ENCODE data around the gene EIF5A.

EIF5A gene

DNA sequence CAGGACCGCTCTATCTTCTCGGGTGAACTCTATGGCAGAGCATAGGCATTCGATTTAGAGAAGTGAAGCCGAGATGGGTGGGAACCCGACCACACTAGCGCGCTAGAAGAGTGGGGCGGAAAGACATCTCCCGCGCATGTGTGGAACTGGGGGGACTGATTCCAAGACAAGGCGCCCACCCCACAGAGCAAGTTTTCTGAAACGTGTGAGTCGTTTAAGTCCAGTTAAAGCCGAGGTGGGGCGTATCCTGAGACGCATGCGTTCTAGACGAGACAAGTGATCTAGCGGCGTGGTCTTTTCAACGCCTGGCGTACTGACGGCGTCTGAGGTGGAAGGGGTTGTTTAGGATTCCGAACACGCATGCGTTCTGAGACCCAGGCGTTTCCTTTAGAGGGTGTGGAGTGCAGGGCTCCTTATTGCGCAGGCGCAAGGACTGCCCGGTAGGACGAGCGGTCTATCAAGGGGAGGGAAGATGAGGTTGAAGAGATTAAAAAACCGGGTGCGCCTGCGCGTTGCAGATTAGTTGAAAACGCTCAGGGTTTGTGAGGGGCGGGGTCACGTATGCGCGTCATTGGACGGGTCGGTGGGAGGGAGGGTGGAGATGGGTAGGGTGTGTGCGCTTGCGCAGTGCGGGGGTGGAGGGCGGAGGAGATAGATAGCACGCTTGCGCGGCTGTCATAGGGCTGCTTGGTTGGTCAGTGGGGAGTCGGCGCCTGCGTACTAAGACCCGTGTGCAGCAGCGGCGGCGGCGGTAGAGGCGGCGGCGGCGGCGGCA is at the start of gene EIF5A:
Gene EIF5A (plus strand): TSS at position 718 of the 775 bp plus-strand sequence. CDS start 2,008 bp downstream, outside the sequence.
- DNase-seq, result peak; percentile 95

GRCh38 chr17:7258731-7259554 is 48.5 kb upstream of the EIF5A start:
- DNase-seq, result no peak

GRCh38 chr17:7259555-7259889 is 47.9 kb upstream of the EIF5A start:
- DNase-seq, result no peak

- no peak for DNase-seq
Measured at GRCh38 chr17:7260151-7260550, 47.3 kb upstream of the EIF5A start.

- DNase-seq, result peak; percentile 30
Measured at GRCh38 chr17:7260651-7261378, 46.6 kb upstream of the EIF5A start.

DNA sequence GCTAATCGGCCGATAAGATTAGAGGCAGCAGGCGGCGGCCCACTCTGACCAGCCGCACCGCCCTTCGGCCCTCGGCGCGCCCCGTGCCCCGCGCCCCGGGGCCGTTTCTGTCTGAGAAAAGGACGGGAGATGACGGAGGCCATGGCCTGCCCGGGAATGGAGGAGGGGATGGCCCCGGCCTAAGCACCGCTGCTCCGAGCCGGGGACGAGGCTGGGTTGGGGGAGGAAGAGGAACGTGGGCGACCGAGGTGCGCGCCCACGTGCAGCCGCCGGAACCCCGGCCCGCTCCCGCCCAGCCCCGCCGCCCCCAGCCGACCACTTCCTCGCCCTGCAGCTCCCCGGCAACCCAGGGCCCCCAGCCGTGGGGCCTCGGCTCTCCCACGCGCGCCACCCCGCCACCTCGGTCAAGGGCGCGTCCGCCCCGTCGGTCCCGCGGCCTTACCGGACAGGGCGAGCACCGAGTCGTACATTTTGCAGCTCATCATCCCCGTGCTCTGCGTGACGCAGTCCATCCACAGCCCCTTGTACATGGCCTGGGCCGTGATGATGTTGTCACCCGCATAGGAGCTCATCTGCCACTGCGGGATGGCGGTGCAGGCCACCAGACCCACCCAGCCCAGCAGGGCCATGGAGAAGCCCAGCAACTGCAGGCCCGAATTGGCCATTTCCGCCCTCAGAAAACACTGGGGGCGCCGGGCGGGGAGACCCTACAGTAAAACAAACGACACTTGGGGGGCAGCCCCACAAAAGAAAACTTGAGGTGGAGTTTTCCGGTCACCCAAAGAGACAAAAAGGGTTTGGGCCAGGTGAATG is 45.8 kb upstream of the EIF5A start:
- DNase-seq, result no peak

- peak; percentile 59 for DNase-seq
Measured at GRCh38 chr17:7262192-7262934, 45.1 kb upstream of the EIF5A start, which contains the start of gene CLDN7. CLDN7 (minus strand) TSS chr17:7262478; CDS start chr17:7262043, 435 bp downstream.

- no peak for DNase-seq
Measured at GRCh38 chr17:7262935-7263800, 44.3 kb upstream of the EIF5A start.

GRCh38 chr17:7263801-7264078 is 43.7 kb upstream of the EIF5A start:
- DNase-seq, result no peak

DNA sequence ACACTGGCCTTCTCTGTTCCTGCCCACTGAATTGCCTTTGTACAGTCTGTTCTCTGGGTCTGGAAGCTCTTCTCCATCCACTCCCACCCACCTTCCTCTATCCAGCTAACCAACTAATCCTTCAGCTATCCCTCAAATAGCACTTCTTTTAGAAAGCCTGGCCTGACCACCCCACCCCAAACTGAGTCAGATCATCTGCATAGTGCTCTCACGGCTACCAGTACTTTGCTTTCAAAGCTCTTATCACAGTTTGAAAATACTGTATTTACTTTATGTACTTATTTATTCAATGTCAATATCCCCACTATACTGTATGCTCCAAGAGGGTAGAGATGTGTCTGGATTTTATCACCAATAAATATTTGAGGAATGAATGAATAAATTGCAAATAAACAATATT is 40.6 kb upstream of the EIF5A start:
- DNase-seq, result no peak

DNA sequence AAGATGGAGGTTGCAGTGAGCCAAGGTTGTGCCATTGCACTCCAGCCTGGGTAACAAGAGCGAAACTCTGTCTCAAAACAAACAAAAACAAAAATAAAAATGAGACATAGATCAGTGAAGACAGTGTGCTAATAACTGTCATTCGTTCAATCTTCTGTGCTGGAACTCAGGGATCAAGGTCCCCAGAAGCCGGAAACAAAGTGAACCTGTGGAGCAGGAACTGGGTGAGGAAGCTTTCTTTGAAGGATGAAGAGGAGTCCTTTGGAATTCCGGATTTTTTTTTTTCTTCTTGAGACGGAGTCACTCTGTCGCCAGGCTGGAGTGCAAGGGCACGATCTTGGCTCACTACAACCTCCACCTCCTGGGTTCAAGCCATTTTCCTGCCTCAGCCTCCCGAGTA is 28.0 kb upstream of the EIF5A start:
- DNase-seq, result no peak

DNA sequence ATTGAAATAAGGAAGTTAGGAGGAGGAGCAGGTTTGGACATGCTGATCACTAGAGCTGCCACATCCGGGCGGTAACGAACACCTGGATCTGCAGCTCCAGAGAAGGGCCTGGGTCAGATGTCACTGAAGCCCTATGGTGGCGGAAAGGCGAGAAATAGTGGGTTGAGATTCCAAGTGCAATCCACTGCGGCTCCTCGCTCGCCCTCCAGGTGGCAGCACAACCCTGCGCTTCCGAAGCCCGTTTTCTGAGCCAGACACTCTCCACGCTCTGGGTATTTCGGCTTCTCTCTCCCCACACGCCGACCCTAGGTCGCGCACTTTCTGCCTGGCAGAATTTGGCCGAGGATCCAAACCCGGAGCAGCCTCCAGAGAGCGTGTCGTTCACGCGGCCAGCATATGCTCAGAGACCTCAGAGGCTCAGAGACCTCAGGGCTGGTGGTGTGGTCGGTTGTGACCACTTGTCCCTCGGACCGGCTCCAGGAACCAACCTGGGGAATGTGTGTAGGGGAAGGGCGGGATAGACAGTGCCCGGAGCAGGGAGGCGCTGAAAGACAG is 26.8 kb upstream of the EIF5A start:
- DNase-seq, result peak; percentile 21

GRCh38 chr17:7281074-7281952 is 26.1 kb upstream of the EIF5A start, which contains the start of gene SLC2A4:
SLC2A4 (plus strand) TSS chr17:7281718; CDS start chr17:7281935, 217 bp downstream.
- peak; percentile 17 for DNase-seq

DNA sequence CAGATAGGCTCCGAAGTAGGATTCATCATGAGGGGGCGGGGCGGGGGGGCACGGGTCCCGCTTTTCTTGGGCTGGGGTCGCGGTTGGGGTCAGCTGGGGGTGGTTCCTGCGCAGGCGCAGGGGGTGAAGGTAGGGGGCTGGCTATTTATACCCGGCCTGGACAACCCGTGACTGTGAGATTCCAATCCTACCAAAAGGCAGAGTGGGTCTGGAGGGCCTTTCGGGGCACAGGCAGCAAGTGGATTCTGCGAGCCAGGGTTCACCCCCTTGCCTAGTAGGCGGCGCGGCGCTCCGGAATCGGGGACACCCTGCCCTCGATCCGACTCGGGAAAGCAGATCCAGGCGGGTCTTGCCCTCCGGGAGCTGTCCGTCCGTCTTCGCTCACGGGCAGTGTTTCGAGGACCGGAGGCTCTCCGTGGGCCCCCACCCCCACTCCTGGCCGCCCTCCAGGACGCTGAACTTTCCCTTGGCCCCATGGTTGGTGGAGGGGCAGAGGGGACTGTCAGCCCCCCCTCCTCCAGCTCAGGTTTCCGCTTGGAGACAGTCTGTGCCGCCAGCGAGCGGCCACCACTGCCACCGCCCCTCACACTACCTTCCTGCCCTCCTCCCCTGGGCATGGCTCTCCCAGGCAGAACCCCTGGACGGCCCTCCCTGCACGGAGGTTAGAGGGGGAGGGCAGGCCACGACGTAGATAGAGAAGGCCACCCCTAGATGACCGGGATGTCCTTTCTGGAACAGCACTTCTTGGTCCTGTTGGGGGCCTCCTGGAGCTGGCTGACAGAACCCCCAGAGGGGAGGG is 25.3 kb upstream of the EIF5A start:
- DNase-seq, result no peak

DNA sequence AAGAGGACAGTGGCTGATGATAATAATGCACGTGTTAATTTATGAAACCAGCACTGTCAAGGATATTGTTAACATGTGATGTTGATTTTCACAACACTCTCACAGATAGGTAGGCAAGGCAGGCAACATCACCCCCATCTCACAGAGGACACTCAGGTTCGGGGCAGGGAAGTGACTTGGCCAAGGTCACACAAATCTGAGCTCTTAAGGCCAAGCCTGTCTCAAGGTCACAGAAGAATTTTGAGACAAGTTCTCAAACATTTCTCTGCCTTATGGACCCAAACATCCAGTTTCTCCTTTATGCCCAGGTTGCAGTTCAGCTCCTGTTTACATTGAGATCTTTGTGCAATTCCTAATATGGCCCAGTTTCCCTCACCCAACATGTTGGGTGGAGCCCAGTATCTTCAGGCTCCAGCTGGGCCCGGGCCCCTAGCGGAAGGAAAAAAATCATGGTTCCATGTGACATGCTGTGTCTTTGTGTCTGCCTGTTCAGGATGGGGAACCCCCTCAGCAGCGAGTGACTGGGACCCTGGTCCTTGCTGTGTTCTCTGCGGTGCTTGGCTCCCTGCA is 24.6 kb upstream of the EIF5A start:
- no peak for DNase-seq

DNA sequence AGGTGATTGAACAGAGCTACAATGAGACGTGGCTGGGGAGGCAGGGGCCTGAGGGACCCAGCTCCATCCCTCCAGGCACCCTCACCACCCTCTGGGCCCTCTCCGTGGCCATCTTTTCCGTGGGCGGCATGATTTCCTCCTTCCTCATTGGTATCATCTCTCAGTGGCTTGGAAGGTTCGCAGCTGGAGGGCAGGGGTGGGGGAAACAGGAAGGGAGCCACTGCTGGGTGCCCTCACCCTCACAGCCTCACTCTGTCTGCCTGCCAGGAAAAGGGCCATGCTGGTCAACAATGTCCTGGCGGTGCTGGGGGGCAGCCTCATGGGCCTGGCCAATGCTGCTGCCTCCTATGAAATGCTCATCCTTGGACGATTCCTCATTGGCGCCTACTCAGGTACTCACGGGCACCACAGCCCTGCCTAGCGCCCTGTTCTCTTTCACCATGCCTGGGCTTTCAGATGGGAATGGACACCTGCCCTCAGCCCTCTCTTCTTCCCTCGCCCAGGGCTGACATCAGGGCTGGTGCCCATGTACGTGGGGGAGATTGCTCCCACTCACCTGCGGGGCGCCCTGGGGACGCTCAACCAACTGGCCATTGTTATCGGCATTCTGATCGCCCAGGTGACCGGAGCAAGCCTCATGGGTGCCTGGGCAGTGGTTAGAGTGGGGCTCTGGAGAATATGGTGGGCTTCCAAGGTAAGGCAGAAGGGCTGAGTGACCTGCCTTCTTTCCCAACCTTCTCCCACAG is 23.8 kb upstream of the EIF5A start:
- no peak for DNase-seq

- DNase-seq, result no peak
Measured at GRCh38 chr17:7284911-7285310, 22.5 kb upstream of the EIF5A start.

DNA sequence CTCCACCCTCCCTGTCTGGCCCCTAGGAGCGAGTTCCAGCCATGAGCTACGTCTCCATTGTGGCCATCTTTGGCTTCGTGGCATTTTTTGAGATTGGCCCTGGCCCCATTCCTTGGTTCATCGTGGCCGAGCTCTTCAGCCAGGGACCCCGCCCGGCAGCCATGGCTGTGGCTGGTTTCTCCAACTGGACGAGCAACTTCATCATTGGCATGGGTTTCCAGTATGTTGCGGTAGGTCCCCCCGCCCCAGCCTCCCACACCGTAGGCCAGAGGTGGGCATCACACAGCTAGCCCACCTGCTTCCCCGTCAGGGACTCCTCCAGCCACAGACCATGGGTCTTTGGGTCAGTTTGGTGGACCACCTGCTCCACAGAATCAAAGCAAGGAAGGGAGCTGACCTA is 21.7 kb upstream of the EIF5A start:
- no peak for DNase-seq
